HG03135 (cell line): ENCODE results near the gene PCMTD2.
"Not testable (repeated sequence)": the region's sequence is repeated elsewhere in the genome, so short reads cannot be mapped to it uniquely, and the experiment has no call there.

Experiments used
- ATAC-seq: cut with Tn5 transposase; IDR thresholded peaks from one replicate; pipeline ENCODE4 v1.9.1; 2021; ENCODE audit warnings: mild to moderate bottlenecking, moderate library complexity; ENCODE audit not compliant: unreplicated experiment

PCMTD2 gene

GRCh38 chr20:64285579-64286446 is 30.3 kb downstream of the PCMTD2 start:
- peak; percentile 92 for ATAC-seq

- not testable (repeated sequence) for ATAC-seq
Observed at GRCh38 chr20:64286447-64287263, 31.1 kb downstream of the PCMTD2 start.

- not testable (repeated sequence) for ATAC-seq
Observed at GRCh38 chr20:64287264-64287590, 31.7 kb downstream of the PCMTD2 start.

- ATAC-seq, result not testable (repeated sequence)
Observed at GRCh38 chr20:64292167-64292566, 36.6 kb downstream of the PCMTD2 start.

GRCh38 chr20:64303086-64303485 is 47.5 kb downstream of the PCMTD2 start:
- ATAC-seq, result not testable (repeated sequence)

- ATAC-seq, result not testable (repeated sequence)
Observed at GRCh38 chr20:64313761-64314160, 58.2 kb downstream of the PCMTD2 start.

- not testable (repeated sequence) for ATAC-seq
Observed at GRCh38 chr20:64315381-64315780, 59.8 kb downstream of the PCMTD2 start.

- not testable (repeated sequence) for ATAC-seq
Observed at GRCh38 chr20:64315884-64316283, 60.3 kb downstream of the PCMTD2 start.

- ATAC-seq, result not testable (repeated sequence)
Observed at GRCh38 chr20:64316415-64317083, 61.0 kb downstream of the PCMTD2 start.

GRCh38 chr20:64317331-64317730 is 61.8 kb downstream of the PCMTD2 start:
- not testable (repeated sequence) for ATAC-seq

GRCh38 chr20:64318056-64318455 is 62.5 kb downstream of the PCMTD2 start:
- not testable (repeated sequence) for ATAC-seq

GRCh38 chr20:64322031-64322789 is 66.7 kb downstream of the PCMTD2 start:
- not testable (repeated sequence) for ATAC-seq
